ENCODE measurements around the gene CCDC194. TPM values are rescaled to one million over a fixed set of nuclear protein-coding genes. Genes with fewer than 3 reads are reported as not detected.
A peak's percentile ranks its signal among the peaks of the same experiment; 100 is the strongest.

Gene CCDC194
- total and polyA plus RNA-seq, 8 donors = 0.23 to 0.56 TPM; not detected in 6

GRCh38 chr19:17419154-17419620 is 25.2 kb upstream of the CCDC194 start:
- peak overlapping the region; percentile 31 to 84 (median 62) for H3K27ac ChIP-seq
- peaks cover 0 to 3% (median 0%) of the 10 kb centered on the region in 3 donors for H3K36me3 ChIP-seq
- no peaks in the 10 kb centered on the region for H3K27me3 ChIP-seq
- H3K4me3 ChIP-seq = peak overlapping the region; percentile 12 to 90 (median 86)
- TF ChIP-seq CTCF (IDR thresholded peaks at IDR 0.05) = no peak
- FAIRE-seq (no peak), DNase-seq (no peak), ATAC-seq (no peak)
- H3K9me3 ChIP-seq = no peaks in the 10 kb centered on the region
- intact Hi-C loops (cut with DNase I) = no loop called here
- WGBS, 2 donors = 30% methylated on average over 8 of the region's 8 CpGs
- H3K4me1 ChIP-seq = peaks cover 0 to 5% (median 0%) of the 10 kb centered on the region in 3 donors

GRCh38 chr19:17418710-17419109 is 24.7 kb upstream of the CCDC194 start:
- 60 to 61% methylated on average over 3 of the region's 3 CpGs for WGBS, 2 donors
- no peaks in the 10 kb centered on the region for H3K27me3 ChIP-seq
- H3K4me1 ChIP-seq = peaks cover 0 to 5% (median 0%) of the 10 kb centered on the region in 3 donors
- H3K9me3 ChIP-seq = no peaks in the 10 kb centered on the region
- TF ChIP-seq CTCF (IDR thresholded peaks at IDR 0.05) = no peak
- FAIRE-seq (no peak), ATAC-seq (no peak), DNase-seq (no peak)
- no peaks in the 10 kb centered on the region for H3K36me3 ChIP-seq
- intact Hi-C loops (cut with DNase I) = no loop called here
- no peak overlapping the region for H3K27ac ChIP-seq
- H3K4me3 ChIP-seq = no peak overlapping the region

GRCh38 chr19:17415121-17415520 is 21.1 kb upstream of the CCDC194 start:
- no peak for TF ChIP-seq CTCF (IDR thresholded peaks at IDR 0.05)
- DNase-seq = no peak
- Histone ChIP-seq H3K27ac (no peak overlapping the region), H3K4me3 (no peak overlapping the region), H3K36me3 (no peaks in the 10 kb centered on the region), H3K27me3 (no peaks in the 10 kb centered on the region), H3K4me1 (peaks cover 0 to 5% (median 0%) of the 10 kb centered on the region in 3 donors), H3K9me3 (no peaks in the 10 kb centered on the region)
- WGBS, 2 donors = 43 to 53% methylated on average over 6 of the region's 6 CpGs
- intact Hi-C loops (cut with DNase I) = no loop called here
- ATAC-seq = no peak
- no peak for FAIRE-seq

GRCh38 chr19:17414097-17414496 is 20.1 kb upstream of the CCDC194 start:
- Histone ChIP-seq H3K27ac (no peak overlapping the region), H3K36me3 (no peaks in the 10 kb centered on the region), H3K9me3 (no peaks in the 10 kb centered on the region), H3K4me1 (peaks cover 0 to 2% (median 0%) of the 10 kb centered on the region in 3 donors), H3K4me3 (no peak overlapping the region), H3K27me3 (no peaks in the 10 kb centered on the region)
- no peak for TF ChIP-seq CTCF (IDR thresholded peaks at IDR 0.05)
- DNase-seq = no peak
- 60 to 80% methylated on average over 8 of the region's 8 CpGs for WGBS, 2 donors
- no peak for ATAC-seq
- FAIRE-seq = no peak
- intact Hi-C loops (cut with DNase I) = no loop called here

- no peak for ATAC-seq
- H3K4me3 ChIP-seq = no peak overlapping the region
- H3K9me3 ChIP-seq = no peaks in the 10 kb centered on the region
- DNase-seq = no peak
- no peak for TF ChIP-seq CTCF (IDR thresholded peaks at IDR 0.05)
- 61 to 74% methylated on average over 11 of the region's 11 CpGs for WGBS, 2 donors
- H3K36me3 ChIP-seq = no peaks in the 10 kb centered on the region
- H3K27me3 ChIP-seq = no peaks in the 10 kb centered on the region
- intact Hi-C loops (cut with DNase I) = no loop called here
- no peak overlapping the region for H3K27ac ChIP-seq
- H3K4me1 ChIP-seq = no peaks in the 10 kb centered on the region
- FAIRE-seq = no peak
These were observed 17.8 kb upstream of the CCDC194 start for GRCh38 chr19:17411801-17412200.
